Transverse colon (tissue), 4 donors: ENCODE data around the gene DPP8. TPM values are rescaled to one million over a fixed set of nuclear protein-coding genes. Genes with fewer than 3 reads are reported as not detected.

Experiments used
- DNase-seq: peaks from one replicate; pipeline ENCODE4 v3.0.0-alpha.2; 2019
- H3K27ac ChIP-seq, 4 donors: fragments of 200-600 bp; sonication (generic); 2 replicates each; pipeline ENCODE4 v1.5.1; 2016 to 2018; ENCODE audit warnings: inconsistent platforms in 4 of 4
- H3K27me3 ChIP-seq: fragments of 200-600 bp; sonication (generic); 2 replicates; pipeline ENCODE4 v1.5.1; 2017; ENCODE audit warnings: inconsistent platforms
- H3K36me3 ChIP-seq, 4 donors: fragments of 200-600 bp; sonication (generic); 2 replicates each; pipeline ENCODE4 v1.5.1; 2017 to 2019; ENCODE audit warnings: inconsistent platforms in 4 of 4
- H3K4me1 ChIP-seq, 4 donors: fragments of 200-600 bp; sonication (generic); 2 replicates each; pipeline ENCODE4 v1.5.1; 2017 to 2020; ENCODE audit warnings: inconsistent platforms in 4 of 4
- H3K4me3 ChIP-seq, 4 donors: fragments of 200-600 bp; sonication (generic); 1 replicate in 1 of 4; 2 replicates in 3 of 4; pipeline versions ENCODE4 v1.5.1 to v1.6.1; 2017 to 2019; ENCODE audit warnings: inconsistent platforms in 4 of 4
- H3K9me3 ChIP-seq, 2 donors: fragments of 200-600 bp; sonication (generic); 2 replicates each; pipeline ENCODE4 v1.5.1; 2017 to 2019; ENCODE audit warnings: inconsistent platforms in 2 of 2
- EP300 ChIP-seq: sonication (generic); formaldehyde crosslinking; IDR thresholded peaks from one replicate; pipeline ENCODE4 v1.6.1; 2017; ENCODE audit warnings: antibody characterized with exemption, low read depth
- POLR2A ChIP-seq: fragments of 450-650 bp; IDR thresholded peaks from one replicate; pipeline ENCODE4 v1.6.1; 2016; ENCODE audit warnings: antibody characterized with exemption, mild to moderate bottlenecking, moderate library complexity
- POLR2AphosphoS5 ChIP-seq, 3 donors: sonication (generic); formaldehyde crosslinking; IDR thresholded peaks; one replicate each; pipeline ENCODE4 v1.6.1; 2016; ENCODE audit warnings: antibody characterized with exemption in 3 of 3
- WGBS, 2 donors: methylation state at CpG; one replicate each; pipeline ENCODE4 v1.1.5; 2018; ENCODE audit warnings: low coverage in 1 of 2; 5-methylcytosine and 5-hydroxymethylcytosine counted together
- in situ Hi-C, 4 donors: fragments of 200-750 bp; cut with MboI; loops; one replicate each; pipeline versions ENCODE4 v1.15.0 to v1.15.1; 2017; ENCODE audit warnings: low sequenced_read_pairs in 3 of 4, low pct_ligation_motif_present in 1 of 4, low pct_unique_long_range_greater_than_20kb in 1 of 4
- intact Hi-C: fragments of 100-400 bp; cut with DNase I; formaldehyde crosslinking; loops from one replicate; pipeline ENCODE4 v1.15.1; 2023; ENCODE audit warnings: low total_unique reads
- small RNA-seq, 4 donors: library from RNA; depleted of rRNA; stranded (forward); fragments of <200 nt; gene quantifications; one replicate each; pipeline ENCODE3, GENCODE V24; 2016
- total RNA-seq, 4 donors: library from RNA; depleted of rRNA; stranded (reverse); fragments of >200 nt; gene quantifications; one replicate each; pipeline ENCODE4 v1.1.0, GENCODE V29; 2016
- TF ChIP-seq, protein P1 (sequence below), 5 experiments: fragments of 200-600 bp in 3 of 5; fragments of 450-650 bp in 2 of 5; sonication (generic) in 3 of 5; IDR thresholded peaks; 1 replicate in 2 of 5; 2 replicates in 3 of 5; pipeline ENCODE4 v1.5.1; 2016 to 2017; ENCODE audit warnings: antibody characterized with exemption in 5 of 5, inconsistent platforms in 3 of 5, mild to moderate bottlenecking in 2 of 5, moderate library complexity in 1 of 5

Gene DPP8
- total RNA-seq, 4 donors from 2014 or later: 20.2 to 66.5 (median 35.7) TPM

DNA sequence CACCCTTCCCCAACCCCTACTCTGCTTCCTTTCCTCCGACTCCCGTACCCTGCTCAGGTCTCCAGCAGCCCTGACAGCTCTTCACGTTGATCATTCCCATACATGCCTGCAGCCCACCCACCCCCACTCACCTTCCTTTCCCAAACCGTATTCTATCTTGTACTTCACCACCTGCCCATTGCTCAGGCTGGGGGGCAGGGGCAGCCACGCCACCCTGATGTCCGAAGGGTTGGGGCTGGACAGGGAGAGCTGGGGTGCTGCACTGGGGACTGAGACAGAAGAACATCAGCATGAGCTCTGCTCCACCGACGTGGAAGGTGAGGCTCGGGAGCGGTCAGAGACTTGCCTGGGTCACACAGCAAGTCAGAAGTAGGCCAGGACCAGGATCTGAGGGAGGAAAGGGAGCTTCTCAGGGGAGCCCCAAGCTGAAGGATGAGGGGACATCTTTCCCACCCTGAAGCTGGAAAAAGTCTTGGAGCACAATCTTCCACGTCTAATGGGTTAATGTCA is 123.2 kb downstream of the DPP8 start:
- H3K27ac ChIP-seq: no peak overlapping the region
- H3K4me1 ChIP-seq: no peaks in the 10 kb centered on the region
- in situ Hi-C loops: loop anchor here in 1 of 4 donors (5.0 kb wide), 1 partner anchor 77 kb away; no protein-coding TSS in a partner anchor
- H3K36me3 ChIP-seq: no peaks in the 10 kb centered on the region
- no peak overlapping the region for H3K4me3 ChIP-seq
- no peaks in the 10 kb centered on the region for H3K9me3 ChIP-seq
- peaks cover 61% of the 10 kb centered on the region for H3K27me3 ChIP-seq
- intact Hi-C loops: no loop called here
- DNase-seq: no peak
- 82 to 100% methylated on average over 2 to 11 of the region's 11 CpGs for WGBS, 2 donors
- TF ChIP-seq POLR2AphosphoS5 (IDR thresholded peaks at IDR 0.05) (no peak), POLR2A (no peak), EP300 (no peak)
- TF ChIP-seq, protein P1, sequence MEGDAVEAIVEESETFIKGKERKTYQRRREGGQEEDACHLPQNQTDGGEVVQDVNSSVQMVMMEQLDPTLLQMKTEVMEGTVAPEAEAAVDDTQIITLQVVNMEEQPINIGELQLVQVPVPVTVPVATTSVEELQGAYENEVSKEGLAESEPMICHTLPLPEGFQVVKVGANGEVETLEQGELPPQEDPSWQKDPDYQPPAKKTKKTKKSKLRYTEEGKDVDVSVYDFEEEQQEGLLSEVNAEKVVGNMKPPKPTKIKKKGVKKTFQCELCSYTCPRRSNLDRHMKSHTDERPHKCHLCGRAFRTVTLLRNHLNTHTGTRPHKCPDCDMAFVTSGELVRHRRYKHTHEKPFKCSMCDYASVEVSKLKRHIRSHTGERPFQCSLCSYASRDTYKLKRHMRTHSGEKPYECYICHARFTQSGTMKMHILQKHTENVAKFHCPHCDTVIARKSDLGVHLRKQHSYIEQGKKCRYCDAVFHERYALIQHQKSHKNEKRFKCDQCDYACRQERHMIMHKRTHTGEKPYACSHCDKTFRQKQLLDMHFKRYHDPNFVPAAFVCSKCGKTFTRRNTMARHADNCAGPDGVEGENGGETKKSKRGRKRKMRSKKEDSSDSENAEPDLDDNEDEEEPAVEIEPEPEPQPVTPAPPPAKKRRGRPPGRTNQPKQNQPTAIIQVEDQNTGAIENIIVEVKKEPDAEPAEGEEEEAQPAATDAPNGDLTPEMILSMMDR (IDR thresholded peaks at IDR 0.05): no peak

DNA sequence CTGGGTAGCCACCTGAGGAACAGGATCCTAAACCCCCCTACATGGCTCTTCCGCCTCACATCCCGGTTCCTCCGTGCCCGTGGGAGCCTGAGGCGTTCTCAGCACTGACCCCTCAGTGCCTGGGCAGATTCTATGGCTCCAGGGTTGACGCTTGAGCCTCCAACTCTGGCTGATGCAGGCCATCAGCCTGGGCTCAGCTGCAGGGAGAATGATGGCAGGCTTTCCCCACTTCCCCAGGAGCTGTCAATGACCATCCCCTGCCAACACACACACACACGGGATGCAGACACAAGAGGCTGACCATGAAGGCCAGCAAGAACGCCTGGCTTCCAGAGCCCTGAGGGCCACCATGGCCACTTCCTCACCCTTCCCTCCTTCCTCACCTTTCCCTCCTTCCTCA is 123.9 kb downstream of the DPP8 start:
- no peak overlapping the region for H3K27ac ChIP-seq
- no peaks in the 10 kb centered on the region for H3K9me3 ChIP-seq
- intact Hi-C loops: no loop called here
- no peaks in the 10 kb centered on the region for H3K36me3 ChIP-seq
- TF ChIP-seq, protein P1 (IDR thresholded peaks at IDR 0.05): no peak
- TF ChIP-seq POLR2A (no peak), POLR2AphosphoS5 (IDR thresholded peaks at IDR 0.05) (no peak), EP300 (no peak)
- H3K4me3 ChIP-seq: no peak overlapping the region
- 85% methylated on average over 8 of the region's 8 CpGs; no CpG with 5 or more reads in 1 of the 2 donors for WGBS, 2 donors
- in situ Hi-C loops: loop anchor here in 1 of 4 donors (5.0 kb wide), 1 partner anchor 76 kb away; no protein-coding TSS in a partner anchor
- DNase-seq: no peak
- H3K27me3 ChIP-seq: peaks cover 57% of the 10 kb centered on the region
- no peaks in the 10 kb centered on the region for H3K4me1 ChIP-seq

DNA sequence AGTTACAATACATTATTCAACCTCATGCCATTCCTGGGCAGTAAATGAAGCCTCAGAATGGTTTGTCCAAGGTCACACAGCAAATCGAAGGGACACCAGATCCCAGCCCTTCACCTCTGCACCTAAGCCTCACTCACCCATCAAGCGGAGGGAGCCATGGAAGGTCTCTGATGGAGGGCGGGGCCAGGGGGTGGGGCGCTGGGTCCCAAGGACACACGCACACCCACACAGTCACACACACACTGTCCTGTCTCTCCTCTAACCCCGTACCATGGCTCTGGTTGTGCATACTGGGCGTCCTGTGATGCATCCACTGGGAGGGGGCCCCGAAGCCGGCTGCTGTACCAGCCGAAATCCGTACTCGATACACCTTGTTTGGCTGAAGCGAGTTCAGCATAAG is 124.4 kb downstream of the DPP8 start:
- H3K36me3 ChIP-seq: no peaks in the 10 kb centered on the region
- no peaks in the 10 kb centered on the region for H3K4me1 ChIP-seq
- H3K9me3 ChIP-seq: no peaks in the 10 kb centered on the region
- in situ Hi-C loops (loop anchor here in 1 of 4 donors (5.0 kb wide), 1 partner anchor 76 kb away; no protein-coding TSS in a partner anchor), intact Hi-C loops (no loop called here)
- peaks cover 56% of the 10 kb centered on the region for H3K27me3 ChIP-seq
- WGBS, 2 donors: 74% methylated on average over 13 of the region's 13 CpGs; no CpG with 5 or more reads in 1 of the 2 donors
- no peak for DNase-seq
- TF ChIP-seq, protein P1 (IDR thresholded peaks at IDR 0.05): no peak
- no peak for TF ChIP-seq EP300
- TF ChIP-seq POLR2A: no peak
- TF ChIP-seq POLR2AphosphoS5 (IDR thresholded peaks at IDR 0.05): no peak
- H3K4me3 ChIP-seq: no peak overlapping the region
- no peak overlapping the region for H3K27ac ChIP-seq

Small RNA genes lying within 50 kb of the gene (small RNA-seq; reads per million reads assigned to genes)
- gene AC105129.1 (0 reads per million in 4 donors), gene RF00019 (0 reads per million in 4 donors), gene RNU6-19P (0 reads per million in 4 donors)

Other genes starting within 250 kb of the DPP8 start
- 10 to 100 TPM in 1 of 4 donors, 1 to 10 TPM in 3; 4.6 to 11.5 (median 7.5) TPM for gene PARP16, start 230.8 kb downstream of the DPP8 start, total RNA-seq
- gene RNU5A-1, start 221.6 kb downstream of the DPP8 start, total RNA-seq: not detected
- gene RNU5B-1, start 213.0 kb downstream of the DPP8 start, total RNA-seq: not detected
- gene IGDCC3, start 139.7 kb downstream of the DPP8 start, total RNA-seq: not detected
- under 1 TPM in 3 of 4 donors, not detected in 1; 0.16 to 0.80 (median 0.55) TPM for gene IGDCC4, start 94.7 kb downstream of the DPP8 start, total RNA-seq
- 10 to 100 TPM in 3 of 4 donors, 1 to 10 TPM in 1; 2.6 to 48.0 (median 27.1) TPM for gene HACD3, start 12.8 kb upstream of the DPP8 start, total RNA-seq
- gene INTS14, start 93.4 kb upstream of the DPP8 start, total RNA-seq: 100 to 1,000 TPM in 1 of 4 donors, 10 to 100 TPM in 3; 12.3 to 272 (median 37.2) TPM
- 1 to 10 TPM; 5.8 to 9.7 (median 5.9) TPM for gene SLC24A1, start 104.2 kb upstream of the DPP8 start, total RNA-seq